ENCODE measurements around the gene SRGAP3.

DNA sequence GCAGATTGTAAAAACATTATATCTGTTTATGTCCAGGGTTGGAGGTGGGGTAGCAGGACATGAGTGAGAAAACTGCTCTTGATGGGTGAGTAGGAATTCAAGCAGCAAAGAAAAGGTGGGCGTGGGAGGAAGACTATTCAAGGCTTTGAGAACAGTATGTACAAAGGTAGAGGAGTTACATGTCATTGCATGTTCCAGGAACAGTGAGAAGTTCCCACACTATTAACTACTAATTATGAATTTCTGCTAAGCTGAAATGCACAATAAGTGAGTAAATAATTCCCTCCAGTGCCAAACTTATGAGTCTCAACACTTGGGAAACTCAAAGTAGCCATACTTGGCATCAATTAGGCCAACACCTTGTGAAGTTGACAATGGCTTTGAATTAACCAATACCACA lies 80.1 kb downstream of the SRGAP3 start:
- TF ChIP-seq, protein P1, sequence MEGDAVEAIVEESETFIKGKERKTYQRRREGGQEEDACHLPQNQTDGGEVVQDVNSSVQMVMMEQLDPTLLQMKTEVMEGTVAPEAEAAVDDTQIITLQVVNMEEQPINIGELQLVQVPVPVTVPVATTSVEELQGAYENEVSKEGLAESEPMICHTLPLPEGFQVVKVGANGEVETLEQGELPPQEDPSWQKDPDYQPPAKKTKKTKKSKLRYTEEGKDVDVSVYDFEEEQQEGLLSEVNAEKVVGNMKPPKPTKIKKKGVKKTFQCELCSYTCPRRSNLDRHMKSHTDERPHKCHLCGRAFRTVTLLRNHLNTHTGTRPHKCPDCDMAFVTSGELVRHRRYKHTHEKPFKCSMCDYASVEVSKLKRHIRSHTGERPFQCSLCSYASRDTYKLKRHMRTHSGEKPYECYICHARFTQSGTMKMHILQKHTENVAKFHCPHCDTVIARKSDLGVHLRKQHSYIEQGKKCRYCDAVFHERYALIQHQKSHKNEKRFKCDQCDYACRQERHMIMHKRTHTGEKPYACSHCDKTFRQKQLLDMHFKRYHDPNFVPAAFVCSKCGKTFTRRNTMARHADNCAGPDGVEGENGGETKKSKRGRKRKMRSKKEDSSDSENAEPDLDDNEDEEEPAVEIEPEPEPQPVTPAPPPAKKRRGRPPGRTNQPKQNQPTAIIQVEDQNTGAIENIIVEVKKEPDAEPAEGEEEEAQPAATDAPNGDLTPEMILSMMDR (IDR thresholded peaks at IDR 0.05), result no peak
- TF ChIP-seq ZNF512 (CRISPR knock-in tag; IDR thresholded peaks at IDR 0.05; ENCODE audit: borderline replicate concordance) (no peak), SMAD3 (CRISPR knock-in tag; IDR thresholded peaks at IDR 0.05; ENCODE audit: borderline replicate concordance) (no peak), HMGXB4 (CRISPR knock-in tag; IDR thresholded peaks at IDR 0.05) (no peak), NR3C1 (CRISPR knock-in tag; conservative IDR thresholded peaks at IDR 0.05; ENCODE audit: low read depth) (no peak), TCF7 (CRISPR knock-in tag; IDR thresholded peaks at IDR 0.05; ENCODE audit: low read depth) (no peak), ESRRA (CRISPR knock-in tag; IDR thresholded peaks at IDR 0.05; ENCODE audit: borderline replicate concordance) (no peak)
- TF ChIP-seq, protein P2, sequence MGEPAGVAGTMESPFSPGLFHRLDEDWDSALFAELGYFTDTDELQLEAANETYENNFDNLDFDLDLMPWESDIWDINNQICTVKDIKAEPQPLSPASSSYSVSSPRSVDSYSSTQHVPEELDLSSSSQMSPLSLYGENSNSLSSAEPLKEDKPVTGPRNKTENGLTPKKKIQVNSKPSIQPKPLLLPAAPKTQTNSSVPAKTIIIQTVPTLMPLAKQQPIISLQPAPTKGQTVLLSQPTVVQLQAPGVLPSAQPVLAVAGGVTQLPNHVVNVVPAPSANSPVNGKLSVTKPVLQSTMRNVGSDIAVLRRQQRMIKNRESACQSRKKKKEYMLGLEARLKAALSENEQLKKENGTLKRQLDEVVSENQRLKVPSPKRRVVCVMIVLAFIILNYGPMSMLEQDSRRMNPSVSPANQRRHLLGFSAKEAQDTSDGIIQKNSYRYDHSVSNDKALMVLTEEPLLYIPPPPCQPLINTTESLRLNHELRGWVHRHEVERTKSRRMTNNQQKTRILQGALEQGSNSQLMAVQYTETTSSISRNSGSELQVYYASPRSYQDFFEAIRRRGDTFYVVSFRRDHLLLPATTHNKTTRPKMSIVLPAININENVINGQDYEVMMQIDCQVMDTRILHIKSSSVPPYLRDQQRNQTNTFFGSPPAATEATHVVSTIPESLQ (CRISPR knock-in tag; IDR thresholded peaks at IDR 0.05), result no peak

Data from WTC11 (cell line).